ENCODE results near the gene SIGLEC7.
"Not testable (repeated sequence)": the region's sequence is repeated elsewhere in the genome, so short reads cannot be mapped to it uniquely, and the experiment has no call there.

The SIGLEC7 gene

GRCh38 chr19:51139299-51140014 lies 2.6 kb upstream of the SIGLEC7 start:
- no peak overlapping the region for H3K4me2 ChIP-seq (ENCODE audit: low read length)
- no peak overlapping the region for H4K91ac ChIP-seq (ENCODE audit: low read depth, low read length)
- H2BK120ac ChIP-seq (ENCODE audit: insufficient read depth, low read length, poor library complexity): no peak overlapping the region
- H2AK5ac ChIP-seq (ENCODE audit: low read length): no peak overlapping the region
- H2BK12ac ChIP-seq (ENCODE audit: low read length): no peak overlapping the region
- no peak overlapping the region for H4K8ac ChIP-seq (ENCODE audit: low read depth, low read length)
- H3K9me3 ChIP-seq (ENCODE audit: insufficient read depth, low read depth, low read length): peaks cover 4% of the 10 kb centered on the region
- DNase-seq: no peak
- no peak overlapping the region for H2BK5ac ChIP-seq (ENCODE audit: low read depth, low read length, poor library complexity)
- H3K4ac ChIP-seq (ENCODE audit: low read depth, low read length): no peak overlapping the region
- H2AFZ ChIP-seq (ENCODE audit: insufficient read depth, low read length, poor library complexity): no peak overlapping the region
- H4K12ac ChIP-seq (ENCODE audit: low read depth, low read length): no peak overlapping the region
- H3K18ac ChIP-seq (ENCODE audit: low read length): no peak overlapping the region
- peaks cover 0 to under 1% of the 10 kb centered on the region in 2 experiments for H3K4me1 ChIP-seq (ENCODE audit: control insufficient read depth in 1 of 2, insufficient read depth in 2 of 2, low read length in 2 of 2)
- H3K36me3 ChIP-seq (ENCODE audit: control insufficient read depth in 1 of 2, insufficient read depth in 2 of 2, low read length in 2 of 2): no peaks in the 10 kb centered on the region
- H3K23ac ChIP-seq (ENCODE audit: low read length): no peak overlapping the region
- H3K79me2 ChIP-seq (ENCODE audit: control insufficient read depth, insufficient read depth, low read length, poor library complexity): no peaks in the 10 kb centered on the region
- H3K9ac ChIP-seq (ENCODE audit: low read length): no peak overlapping the region
- no peaks in the 10 kb centered on the region for H3K27me3 ChIP-seq (ENCODE audit: insufficient read depth, low read length)
- H3K14ac ChIP-seq (ENCODE audit: low read length): no peak overlapping the region
- no CpG with 5 or more reads among the region's 4 CpGs for WGBS (ENCODE audit: extremely low coverage, insufficient coverage, insufficient read length)
- H3K4me3 ChIP-seq (ENCODE audit: low read depth, low read length): no peak overlapping the region
- H3K79me1 ChIP-seq (ENCODE audit: low read length): no peaks in the 10 kb centered on the region
- H3K27ac ChIP-seq (ENCODE audit: low read depth, low read length): no peak overlapping the region

- no peak overlapping the region for H3K4me3 ChIP-seq (ENCODE audit: low read depth, low read length)
- H3K18ac ChIP-seq (ENCODE audit: low read length): no peak overlapping the region
- no peak overlapping the region for H2BK120ac ChIP-seq (ENCODE audit: insufficient read depth, low read length, poor library complexity)
- no CpG with 5 or more reads among the region's 6 CpGs for WGBS (ENCODE audit: extremely low coverage, insufficient coverage, insufficient read length)
- H3K79me1 ChIP-seq (ENCODE audit: low read length): no peaks in the 10 kb centered on the region
- H2AK5ac ChIP-seq (ENCODE audit: low read length): no peak overlapping the region
- H4K12ac ChIP-seq (ENCODE audit: low read depth, low read length): no peak overlapping the region
- H3K36me3 ChIP-seq (ENCODE audit: control insufficient read depth in 1 of 2, insufficient read depth in 2 of 2, low read length in 2 of 2): no peaks in the 10 kb centered on the region
- peaks cover 4% of the 10 kb centered on the region for H3K9me3 ChIP-seq (ENCODE audit: insufficient read depth, low read depth, low read length)
- H3K27me3 ChIP-seq (ENCODE audit: insufficient read depth, low read length): no peaks in the 10 kb centered on the region
- H2BK12ac ChIP-seq (ENCODE audit: low read length): no peak overlapping the region
- no peak overlapping the region for H3K4me2 ChIP-seq (ENCODE audit: low read length)
- no peak overlapping the region for H3K14ac ChIP-seq (ENCODE audit: low read length)
- no peak overlapping the region for H2AFZ ChIP-seq (ENCODE audit: insufficient read depth, low read length, poor library complexity)
- H3K27ac ChIP-seq (ENCODE audit: low read depth, low read length): no peak overlapping the region
- no peaks in the 10 kb centered on the region for H3K79me2 ChIP-seq (ENCODE audit: control insufficient read depth, insufficient read depth, low read length, poor library complexity)
- H4K8ac ChIP-seq (ENCODE audit: low read depth, low read length): no peak overlapping the region
- no peak for DNase-seq
- H3K4me1 ChIP-seq (ENCODE audit: control insufficient read depth in 1 of 2, insufficient read depth in 2 of 2, low read length in 2 of 2): peaks cover 0 to 2% of the 10 kb centered on the region in 2 experiments
- H3K23ac ChIP-seq (ENCODE audit: low read length): no peak overlapping the region
- H3K9ac ChIP-seq (ENCODE audit: low read length): no peak overlapping the region
- no peak overlapping the region for H2BK5ac ChIP-seq (ENCODE audit: low read depth, low read length, poor library complexity)
- H3K4ac ChIP-seq (ENCODE audit: low read depth, low read length): no peak overlapping the region
- H4K91ac ChIP-seq (ENCODE audit: low read depth, low read length): no peak overlapping the region
Measured at GRCh38 chr19:51140441-51140840, 1.7 kb upstream of the SIGLEC7 start.

GRCh38 chr19:51141181-51141580 lies 920 bp upstream of the SIGLEC7 start:
- Histone ChIP-seq H4K12ac (ENCODE audit: low read depth, low read length) (no peak overlapping the region), H3K9ac (ENCODE audit: low read length) (no peak overlapping the region), H3K18ac (ENCODE audit: low read length) (no peak overlapping the region), H3K27ac (ENCODE audit: low read depth, low read length) (no peak overlapping the region), H3K4ac (ENCODE audit: low read depth, low read length) (no peak overlapping the region), H3K79me2 (ENCODE audit: control insufficient read depth, insufficient read depth, low read length, poor library complexity) (no peaks in the 10 kb centered on the region), H2BK5ac (ENCODE audit: low read depth, low read length, poor library complexity) (no peak overlapping the region), H3K79me1 (ENCODE audit: low read length) (no peaks in the 10 kb centered on the region), H3K27me3 (ENCODE audit: insufficient read depth, low read length) (no peaks in the 10 kb centered on the region), H2AK5ac (ENCODE audit: low read length) (no peak overlapping the region), H3K36me3 (ENCODE audit: control insufficient read depth in 1 of 2, insufficient read depth in 2 of 2, low read length in 2 of 2) (no peaks in the 10 kb centered on the region), H3K9me3 (ENCODE audit: insufficient read depth, low read depth, low read length) (peaks cover 4% of the 10 kb centered on the region), H4K8ac (ENCODE audit: low read depth, low read length) (no peak overlapping the region), H2BK120ac (ENCODE audit: insufficient read depth, low read length, poor library complexity) (no peak overlapping the region), H2AFZ (ENCODE audit: insufficient read depth, low read length, poor library complexity) (no peak overlapping the region), H4K91ac (ENCODE audit: low read depth, low read length) (no peak overlapping the region), H3K14ac (ENCODE audit: low read length) (no peak overlapping the region), H3K4me3 (ENCODE audit: low read depth, low read length) (no peak overlapping the region), H2BK12ac (ENCODE audit: low read length) (no peak overlapping the region), H3K4me1 (ENCODE audit: control insufficient read depth in 1 of 2, insufficient read depth in 2 of 2, low read length in 2 of 2) (peaks cover 0 to 2% of the 10 kb centered on the region in 2 experiments), H3K4me2 (ENCODE audit: low read length) (no peak overlapping the region), H3K23ac (ENCODE audit: low read length) (no peak overlapping the region)
- WGBS (ENCODE audit: extremely low coverage, insufficient coverage, insufficient read length): no CpG with 5 or more reads among the region's 6 CpGs
- no peak for DNase-seq

- H2AFZ ChIP-seq (ENCODE audit: insufficient read depth, low read length, poor library complexity); H3K9me3 ChIP-seq (ENCODE audit: insufficient read depth, low read depth, low read length); H2AK5ac ChIP-seq (ENCODE audit: low read length); H4K91ac ChIP-seq (ENCODE audit: low read depth, low read length); H3K79me1 ChIP-seq (ENCODE audit: low read length); H2BK120ac ChIP-seq (ENCODE audit: insufficient read depth, low read length, poor library complexity); H3K27me3 ChIP-seq (ENCODE audit: insufficient read depth, low read length); H4K8ac ChIP-seq (ENCODE audit: low read depth, low read length); H3K14ac ChIP-seq (ENCODE audit: low read length); H3K4me2 ChIP-seq (ENCODE audit: low read length); H3K79me2 ChIP-seq (ENCODE audit: control insufficient read depth, insufficient read depth, low read length, poor library complexity); H3K4me1 ChIP-seq (ENCODE audit: control insufficient read depth in 1 of 2, insufficient read depth in 2 of 2, low read length in 2 of 2); DNase-seq; H3K9ac ChIP-seq (ENCODE audit: low read length); H3K4me3 ChIP-seq (ENCODE audit: low read depth, low read length); H2BK12ac ChIP-seq (ENCODE audit: low read length); H3K36me3 ChIP-seq (ENCODE audit: control insufficient read depth in 1 of 2, insufficient read depth in 2 of 2, low read length in 2 of 2); H3K27ac ChIP-seq (ENCODE audit: low read depth, low read length); H3K4ac ChIP-seq (ENCODE audit: low read depth, low read length); H2BK5ac ChIP-seq (ENCODE audit: low read depth, low read length, poor library complexity); H3K23ac ChIP-seq (ENCODE audit: low read length); H3K18ac ChIP-seq (ENCODE audit: low read length); H4K12ac ChIP-seq (ENCODE audit: low read depth, low read length): not testable (repeated sequence)
- WGBS (ENCODE audit: extremely low coverage, insufficient coverage, insufficient read length): no CpG with 5 or more reads among the region's 15 CpGs
Measured at GRCh38 chr19:51142809-51143475, 841 bp downstream of the SIGLEC7 start.
